CD4-positive, CD25-positive, alpha-beta regulatory T cell (primary cell): ENCODE results near the gene TAAR1. TPM values are rescaled to one million over a fixed set of nuclear protein-coding genes. Genes with fewer than 3 reads are reported as not detected.
"Not testable (repeated sequence)": the region's sequence is repeated elsewhere in the genome, so short reads cannot be mapped to it uniquely, and the experiment has no call there.

Experiments used
- ATAC-seq, 2 donors: fragments of 150-1000 bp; cut with Tn5 transposase; one replicate each; pipeline ENCODE4 v1.10.0; 2021; ENCODE audit warnings: low read depth in 2 of 2, moderate number of reproducible peaks in 2 of 2, moderate library complexity in 1 of 2
- DNase-seq, 3 donors: peaks; one replicate each; pipeline versions ENCODE4 v3.0.0 to v3.0.0-alpha.2; 2012 to 2022; ENCODE audit warnings: mixed read lengths in 1 of 3
- H3K27ac ChIP-seq: one replicate; pipeline ENCODE4 v1.7.0; 2013; ENCODE audit warnings: mild to moderate bottlenecking, low read length; ENCODE audit not compliant: insufficient read depth, poor library complexity, severe bottlenecking
- H3K27me3 ChIP-seq: one replicate; pipeline ENCODE4 v1.7.0; 2013; ENCODE audit warnings: low read length; ENCODE audit not compliant: control insufficient read depth, insufficient read depth
- H3K36me3 ChIP-seq: one replicate; pipeline ENCODE4 v1.7.0; 2013; ENCODE audit warnings: mild to moderate bottlenecking, low read length, moderate library complexity; ENCODE audit not compliant: control insufficient read depth, insufficient read depth
- H3K4me1 ChIP-seq: 2 replicates; pipeline ENCODE4 v1.7.0; 2013; ENCODE audit warnings: mild to moderate bottlenecking, low read length; ENCODE audit not compliant: insufficient read depth, control insufficient read depth, poor library complexity, severe bottlenecking
- H3K4me3 ChIP-seq: one replicate; pipeline ENCODE4 v1.7.0; 2013; ENCODE audit warnings: low read depth, mild to moderate bottlenecking, low read length, moderate library complexity
- H3K9me3 ChIP-seq, 2 experiments: 1 replicate in 1 of 2; 2 replicates in 1 of 2; pipeline ENCODE4 v1.7.0; 2013; ENCODE audit warnings: low read length in 2 of 2, mild to moderate bottlenecking in 1 of 2, moderate library complexity in 1 of 2; ENCODE audit not compliant: control insufficient read depth in 2 of 2
- H3K27ac Mint-ChIP-seq, 3 donors: one replicate each; pipeline ENCODE4 v1.8.0; 2020 to 2022; ENCODE audit warnings: mild to moderate bottlenecking in 3 of 3, mixed read lengths in 3 of 3, moderate library complexity in 2 of 3
- H3K27me3 Mint-ChIP-seq: one replicate; pipeline ENCODE4 v1.8.0; 2022; ENCODE audit warnings: mild to moderate bottlenecking, mixed read lengths
- H3K36me3 Mint-ChIP-seq: one replicate; pipeline ENCODE4 v1.8.0; 2020; ENCODE audit warnings: mixed read lengths
- H3K4me1 Mint-ChIP-seq, 4 donors: one replicate each; pipeline ENCODE4 v1.8.0; 2020 to 2022; ENCODE audit warnings: mixed read lengths in 4 of 4, mild to moderate bottlenecking in 1 of 4
- H3K4me3 Mint-ChIP-seq, 4 donors: one replicate each; pipeline ENCODE4 v1.8.0; 2020 to 2022; ENCODE audit warnings: mild to moderate bottlenecking in 4 of 4, mixed read lengths in 4 of 4, moderate library complexity in 3 of 4
- H3K9me3 Mint-ChIP-seq, 7 donors: one replicate each; pipeline ENCODE4 v1.8.0; 2020 to 2022; ENCODE audit warnings: mixed read lengths in 7 of 7, mild to moderate bottlenecking in 3 of 7, moderate library complexity in 2 of 7
- polyA plus RNA-seq, 4 donors: library from polyadenylated mRNA; unstranded; fragments of 300-500 nt; fragmentation: Illumina TruSeq; gene quantifications; one replicate each; pipeline ENCODE4 v1.2.3, GENCODE V29; 2021
- total RNA-seq: library from RNA; stranded (reverse); gene quantifications from one replicate; pipeline ENCODE4 v1.2.3, GENCODE V29; 2022

TAAR1 gene
- not detected for total RNA-seq
- not detected for polyA plus RNA-seq

DNA sequence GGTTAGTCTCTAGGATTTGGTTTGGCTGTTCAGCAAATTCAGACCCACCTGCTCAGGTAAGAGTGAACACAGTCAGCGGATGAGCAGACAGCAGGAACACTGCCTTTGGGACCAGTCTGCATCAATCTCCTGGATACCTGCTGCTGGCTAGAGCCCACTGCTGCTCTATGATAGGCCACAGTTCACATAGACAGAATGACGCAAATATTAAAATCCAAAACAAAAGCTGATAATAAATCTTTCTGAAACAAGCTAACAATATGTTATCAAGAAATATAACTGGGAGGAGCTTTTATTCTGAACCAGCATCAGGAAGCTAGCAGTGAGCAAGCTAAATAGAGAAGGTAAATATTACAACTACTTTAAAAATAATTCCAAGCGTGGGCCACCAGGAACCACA, at the start of gene TAAR1:
Gene TAAR1 (minus strand): TSS at position 101 of the 400 bp plus-strand sequence. CDS start 13,179 bp downstream, outside the sequence.
- Histone ChIP-seq H3K36me3 (no peaks in the 10 kb centered on the region), H3K4me3 (no peak within 1 kb of the TSS), H3K9me3 (no peaks in the 10 kb centered on the region), H3K4me1 (no peaks in the 10 kb centered on the region), H3K27ac (no peak within 1 kb of the TSS), H3K27me3 (peaks cover 3% of the 10 kb centered on the region)
- Mint-ChIP-seq H3K27ac (no peak within 1 kb of the TSS), H3K9me3 (no peaks in the 10 kb centered on the region), H3K27me3 (peaks cover 18% of the 10 kb centered on the region), H3K36me3 (no peaks in the 10 kb centered on the region), H3K4me1 (peaks cover 0 to 5% (median under 1%) of the 10 kb centered on the region in 4 donors), H3K4me3 (no peak within 1 kb of the TSS)
- no peak for DNase-seq
- ATAC-seq, result no peak

DNA sequence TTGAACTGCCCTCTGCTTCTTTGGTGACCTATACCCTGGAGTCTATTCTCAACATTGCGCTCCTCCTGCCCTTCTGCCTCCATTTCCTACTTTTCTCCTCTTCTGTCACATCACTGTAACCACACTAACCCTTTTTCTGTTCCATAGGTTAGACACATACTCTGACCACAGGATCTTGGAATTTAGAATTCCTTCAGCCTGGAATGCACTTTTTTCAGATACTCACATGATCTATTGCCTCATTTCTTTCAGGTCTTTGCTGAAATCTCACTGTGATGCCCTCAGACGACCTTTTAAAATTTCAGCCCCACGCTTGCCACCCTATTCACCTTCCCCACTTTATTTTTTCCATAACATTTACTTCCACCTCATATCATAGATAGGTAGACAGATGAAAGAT, 49.8 kb upstream of the TAAR1 start:
- Histone ChIP-seq H3K4me1 (no peaks in the 10 kb centered on the region), H3K27me3 (peaks cover 2% of the 10 kb centered on the region), H3K27ac (no peak overlapping the region), H3K4me3 (no peak overlapping the region), H3K9me3 (peaks cover 0 to 2% of the 10 kb centered on the region in 2 experiments), H3K36me3 (no peaks in the 10 kb centered on the region)
- ATAC-seq, result no peak
- Mint-ChIP-seq H3K27me3 (peaks cover 32% of the 10 kb centered on the region), H3K27ac (no peak overlapping the region), H3K4me3 (no peak overlapping the region), H3K36me3 (no peaks in the 10 kb centered on the region), H3K4me1 (peaks cover 0 to 4% (median 0%) of the 10 kb centered on the region in 4 donors), H3K9me3 (peaks cover 2 to 15% (median 7%) of the 10 kb centered on the region in 7 donors)
- no peak for DNase-seq

GRCh38 chr6:132708002-132708401, 49.0 kb upstream of the TAAR1 start:
- ATAC-seq, result no peak
- no peak for DNase-seq
- peaks cover 31% of the 10 kb centered on the region for H3K27me3 Mint-ChIP-seq

GRCh38 chr6:132706756-132707155, 47.8 kb upstream of the TAAR1 start:
- H3K9me3 ChIP-seq, H3K36me3 ChIP-seq, DNase-seq, H3K4me3 Mint-ChIP-seq, H3K4me1 ChIP-seq, ATAC-seq, H3K4me3 ChIP-seq, H3K27ac Mint-ChIP-seq, H3K4me1 Mint-ChIP-seq, H3K27me3 ChIP-seq, H3K36me3 Mint-ChIP-seq, H3K27ac ChIP-seq: not testable (repeated sequence)
- Mint-ChIP-seq H3K9me3 (peaks cover 2 to 21% (median 8%) of the 10 kb centered on the region in 7 donors), H3K27me3 (peaks cover 23% of the 10 kb centered on the region)

More at GRCh38 chr6:132708002-132708401, 49.0 kb upstream of the TAAR1 start:
- no peak overlapping the region for H3K4me3 ChIP-seq
- peaks cover 0 to 2% of the 10 kb centered on the region in 2 experiments for H3K9me3 ChIP-seq
- Mint-ChIP-seq H3K27ac (no peak overlapping the region), H3K4me3 (no peak overlapping the region), H3K36me3 (no peaks in the 10 kb centered on the region), H3K9me3 (peaks cover 2 to 21% (median 6%) of the 10 kb centered on the region in 7 donors), H3K4me1 (no peaks in the 10 kb centered on the region)
- no peaks in the 10 kb centered on the region for H3K4me1 ChIP-seq
- H3K27ac ChIP-seq, result no peak overlapping the region
- no peaks in the 10 kb centered on the region for H3K36me3 ChIP-seq
- no peaks in the 10 kb centered on the region for H3K27me3 ChIP-seq

GRCh38 chr6:132703936-132704335, 45.0 kb upstream of the TAAR1 start:
- Mint-ChIP-seq H3K36me3 (no peaks in the 10 kb centered on the region), H3K27ac (no peak overlapping the region), H3K4me1 (no peaks in the 10 kb centered on the region), H3K4me3 (no peak overlapping the region), H3K27me3 (peaks cover 21% of the 10 kb centered on the region), H3K9me3 (peaks cover 2 to 21% (median 8%) of the 10 kb centered on the region in 7 donors)
- DNase-seq (no peak), ATAC-seq (no peak)
- peaks cover 0 to 2% of the 10 kb centered on the region in 2 experiments for H3K9me3 ChIP-seq
- H3K4me3 ChIP-seq, result no peak overlapping the region
- H3K27me3 ChIP-seq, result no peaks in the 10 kb centered on the region
- no peaks in the 10 kb centered on the region for H3K4me1 ChIP-seq
- H3K36me3 ChIP-seq, result no peaks in the 10 kb centered on the region
- H3K27ac ChIP-seq, result no peak overlapping the region

DNA sequence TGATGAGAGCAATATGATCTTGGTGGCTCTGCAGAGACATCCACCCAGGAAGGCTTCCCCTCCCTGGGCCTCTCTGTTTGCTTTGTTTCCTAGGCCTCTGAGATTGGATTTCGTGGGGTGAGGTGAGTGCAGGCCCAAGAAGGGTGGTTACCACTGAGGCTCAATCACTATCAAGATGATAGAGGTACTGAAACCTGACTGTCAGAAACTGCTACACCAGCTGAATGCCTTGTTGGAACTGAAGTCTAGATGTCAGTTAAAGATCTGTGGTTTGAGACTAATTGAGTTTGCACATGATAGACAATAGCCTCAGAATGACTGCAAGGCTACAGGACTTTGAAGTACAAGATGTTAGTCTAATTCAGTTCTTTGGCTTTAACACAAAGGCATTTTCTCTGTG, 39.6 kb upstream of the TAAR1 start:
- Histone ChIP-seq H3K36me3 (no peaks in the 10 kb centered on the region), H3K4me1 (no peaks in the 10 kb centered on the region), H3K27me3 (no peaks in the 10 kb centered on the region), H3K9me3 (peaks cover 4 to 8% of the 10 kb centered on the region in 2 experiments), H3K4me3 (no peak overlapping the region), H3K27ac (no peak overlapping the region)
- no peak overlapping the region for H3K4me3 Mint-ChIP-seq
- no peaks in the 10 kb centered on the region for H3K36me3 Mint-ChIP-seq
- no peak overlapping the region for H3K27ac Mint-ChIP-seq
- DNase-seq (peak in 1 of 3 donors; percentile 18), ATAC-seq (no peak)
- peaks cover 0 to 19% (median 5%) of the 10 kb centered on the region in 7 donors for H3K9me3 Mint-ChIP-seq
- H3K4me1 Mint-ChIP-seq, result peaks cover 0 to 5% (median 0%) of the 10 kb centered on the region in 4 donors
- peaks cover 20% of the 10 kb centered on the region for H3K27me3 Mint-ChIP-seq

DNA sequence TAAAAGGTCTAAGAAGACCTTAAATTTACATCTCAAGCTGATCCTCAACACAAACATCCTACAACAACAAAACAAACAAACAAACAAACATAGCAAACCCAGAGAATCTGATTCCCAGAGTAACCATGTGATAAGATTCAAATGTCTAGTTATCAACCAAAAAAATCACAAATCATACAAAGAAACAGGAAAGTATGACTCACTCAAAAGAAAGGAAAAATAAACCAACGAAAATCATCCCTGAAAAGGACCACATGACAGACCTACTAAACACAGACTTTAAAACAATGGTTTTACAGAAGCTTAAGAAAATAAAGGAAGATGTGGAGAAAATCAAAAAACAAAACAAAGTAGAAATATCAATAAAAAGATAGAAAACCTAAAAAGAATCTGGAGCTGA, 36.8 kb upstream of the TAAR1 start:
- Histone ChIP-seq H3K27me3 (peaks cover 2% of the 10 kb centered on the region), H3K36me3 (no peaks in the 10 kb centered on the region), H3K4me1 (no peaks in the 10 kb centered on the region), H3K9me3 (peaks cover 4 to 8% of the 10 kb centered on the region in 2 experiments), H3K27ac (no peak overlapping the region), H3K4me3 (no peak overlapping the region)
- Mint-ChIP-seq H3K9me3 (peaks cover 0 to 16% (median 5%) of the 10 kb centered on the region in 7 donors), H3K4me1 (peaks cover 0 to 5% (median 0%) of the 10 kb centered on the region in 4 donors), H3K27me3 (peaks cover 22% of the 10 kb centered on the region), H3K4me3 (no peak overlapping the region), H3K36me3 (no peaks in the 10 kb centered on the region), H3K27ac (no peak overlapping the region)
- ATAC-seq (no peak), DNase-seq (no peak)

GRCh38 chr6:132693478-132693877, 34.5 kb upstream of the TAAR1 start:
- Histone ChIP-seq H3K27ac (no peak overlapping the region), H3K4me1 (no peaks in the 10 kb centered on the region), H3K9me3 (peaks cover 4 to 8% of the 10 kb centered on the region in 2 experiments), H3K4me3 (no peak overlapping the region), H3K36me3 (no peaks in the 10 kb centered on the region), H3K27me3 (peaks cover 2% of the 10 kb centered on the region)
- Mint-ChIP-seq H3K27me3 (peaks cover 39% of the 10 kb centered on the region), H3K27ac (no peak overlapping the region), H3K9me3 (peaks cover 0 to 16% (median 5%) of the 10 kb centered on the region in 7 donors), H3K36me3 (no peaks in the 10 kb centered on the region), H3K4me1 (peaks cover 0 to under 1% (median 0%) of the 10 kb centered on the region in 4 donors), H3K4me3 (no peak overlapping the region)
- no peak for DNase-seq
- ATAC-seq, result no peak
